Endothelial cell of umbilical vein (primary cell): ENCODE data around the gene BCL3. TPM values are rescaled to one million over a fixed set of nuclear protein-coding genes. Genes with fewer than 3 reads are reported as not detected.

Experiments
- BruUV-seq: library from RNA; stranded (reverse); fragments of 400-500 nt; replicated peaks from 2 replicates; lab custom pipeline; 2021; lab: Mats Ljungman, UMichigan
- CTCF ChIA-PET: fragments of 300-600, 350-600 bp; sonication (Branson Sonifier 250); formaldehyde crosslinking; loops from one replicate; lab custom pipeline; 2021; ENCODE audit warnings: antibody characterized with exemption, inconsistent platforms; lab: Charles Lee
- POLR2A ChIA-PET: fragments of 300-600, 350-600 bp; sonication (Branson Sonifier 250); formaldehyde crosslinking; loops from one replicate; lab custom pipeline; 2021; ENCODE audit warnings: antibody characterized with exemption, inconsistent platforms; lab: Charles Lee
- DNase-seq: peaks from one replicate; pipeline ENCODE4 v3.0.0-alpha.2; 2011; ENCODE audit warnings: low read depth, low spot score
- FAIRE-seq: peaks from 2 replicates; lab custom pipeline; 2011; peaks lifted over from hg19 to GRCh38; lab: Jason Lieb, UNC
- H2AFZ ChIP-seq: 2 replicates; pipeline ENCODE4 v1.6.0; 2012; ENCODE audit warnings: low read depth, low read length, control low read depth, inconsistent platforms
- H3K27ac ChIP-seq: 2 replicates; pipeline ENCODE4 v1.5.1; 2011; ENCODE audit warnings: low read depth, mild to moderate bottlenecking, control low read depth, low read length, moderate library complexity; ENCODE audit not compliant: insufficient read depth
- H3K27me3 ChIP-seq, 2 experiments: 2 replicates each; pipeline versions ENCODE4 v1.6.0 to v1.6.1; 2011; ENCODE audit warnings: low read length in 2 of 2, mixed read lengths in 1 of 2; ENCODE audit not compliant: control insufficient read depth in 2 of 2, insufficient read depth in 2 of 2
- H3K36me3 ChIP-seq, 2 experiments: 2 replicates in 1 of 2; 3 replicates in 1 of 2; pipeline ENCODE4 v1.5.1; 2011; ENCODE audit warnings: low read length in 2 of 2, mild to moderate bottlenecking in 1 of 2, moderate library complexity in 1 of 2; ENCODE audit not compliant: control insufficient read depth in 2 of 2, insufficient read depth in 2 of 2; ENCODE audit errors: extremely low read depth in 1 of 2
- H3K4me1 ChIP-seq: 3 replicates; pipeline ENCODE4 v1.5.1; 2011; ENCODE audit warnings: mild to moderate bottlenecking, low read length; ENCODE audit not compliant: control insufficient read depth, insufficient read depth; ENCODE audit errors: extremely low read depth
- H3K4me2 ChIP-seq: 2 replicates; pipeline ENCODE4 v1.6.1; 2011; ENCODE audit warnings: low read length, control low read depth, mixed read lengths; ENCODE audit not compliant: insufficient read depth
- H3K4me3 ChIP-seq, 3 experiments: fragments of 200-600 bp in 1 of 3; sonication (generic), shearing (Covaris generic) in 1 of 3; replicated peaks in 1 of 3; 2 replicates each; pipeline ENCODE4 v1.5.1; 2011 to 2016; ENCODE audit warnings: control low read depth in 3 of 3, low read length in 3 of 3, mild to moderate bottlenecking in 2 of 3, inconsistent platforms in 1 of 3, low read depth in 1 of 3, moderate library complexity in 1 of 3; ENCODE audit not compliant: insufficient read depth in 1 of 3
- H3K79me2 ChIP-seq: 2 replicates; pipeline ENCODE4 v1.6.0; 2012; ENCODE audit warnings: low read length, inconsistent platforms; ENCODE audit not compliant: control insufficient read depth, insufficient read depth
- H3K9ac ChIP-seq: replicated peaks from 2 replicates; pipeline ENCODE3; 2011; ENCODE audit warnings: low read length, control low read depth; ENCODE audit not compliant: insufficient read depth; ENCODE audit errors: extremely low read depth
- H3K9me1 ChIP-seq: replicated peaks from 3 replicates; pipeline ENCODE4 v1.6.0; 2011; ENCODE audit warnings: mild to moderate bottlenecking, low read length; ENCODE audit not compliant: control insufficient read depth, insufficient read depth; ENCODE audit errors: extremely low read depth
- H3K9me3 ChIP-seq: replicated peaks from 2 replicates; pipeline ENCODE4 v1.5.1; 2012; ENCODE audit warnings: low read length, inconsistent platforms; ENCODE audit not compliant: control insufficient read depth, insufficient read depth
- H4K20me1 ChIP-seq: replicated peaks from 2 replicates; pipeline ENCODE3; 2011; ENCODE audit warnings: mild to moderate bottlenecking, low read length; ENCODE audit not compliant: control insufficient read depth, insufficient read depth; ENCODE audit errors: extremely low read depth
- CTCF ChIP-seq, 2 donors: IDR thresholded peaks; 1 replicate in 1 of 2; 2 replicates in 1 of 2; pipeline ENCODE4 v1.5.1; 2011; ENCODE audit warnings: low read length in 2 of 2, mild to moderate bottlenecking in 2 of 2, moderate library complexity in 2 of 2, control low read depth in 1 of 2, inconsistent platforms in 1 of 2, low read depth in 1 of 2; ENCODE audit not compliant: insufficient read depth in 1 of 2; ENCODE audit errors: extremely low read depth in 1 of 2
- FOS ChIP-seq: IDR thresholded peaks from 2 replicates; pipeline ENCODE4 v1.6.1; 2011; ENCODE audit warnings: mild to moderate bottlenecking, low read length, moderate library complexity, borderline replicate concordance; ENCODE audit not compliant: insufficient read depth
- JUN ChIP-seq: IDR thresholded peaks from 2 replicates; pipeline ENCODE4 v1.6.1; 2011; ENCODE audit warnings: borderline replicate concordance, low read depth; ENCODE audit not compliant: insufficient read length, insufficient read depth
- MAX ChIP-seq: IDR thresholded peaks from 2 replicates; pipeline ENCODE4 v1.6.1; 2011; ENCODE audit not compliant: insufficient read depth, insufficient read length
- POLR2A ChIP-seq: IDR thresholded peaks from 2 replicates; pipeline ENCODE4 v1.6.1; 2012; ENCODE audit warnings: low read depth, mild to moderate bottlenecking, control low read depth, low read length
- POLR2AphosphoS5 ChIP-seq: IDR thresholded peaks from 2 replicates; pipeline ENCODE4 v1.6.1; 2012; ENCODE audit warnings: low read depth, mild to moderate bottlenecking, control low read depth, low read length, moderate library complexity; ENCODE audit not compliant: insufficient read depth
- dilution Hi-C: fragments of 300-500 bp; cut with MboI; formaldehyde crosslinking; loops from one replicate; pipeline ENCODE4 v1.15.0; 2019; ENCODE audit warnings: low sequenced_read_pairs; ENCODE audit not compliant: extremely low pct_ligation_motif_present
- intact Hi-C: fragments of 100-400 bp; cut with micrococcal nuclease; formaldehyde crosslinking; loops from one replicate; pipeline ENCODE4 v1.10.0; 2022
- polyA plus RNA-seq, 4 experiments: library from polyadenylated mRNA; depleted of rRNA in 3 of 4; stranded (reverse) in 3 of 4; unstranded in 1 of 4; fragments of >200 nt; gene quantifications; 2 replicates each; pipeline versions ENCODE4 v1.2.1 to v1.2.3, GENCODE V29; 2011 to 2012; ENCODE audit warnings: missing spikeins in 1 of 4
- total RNA-seq: library from RNA; stranded (reverse); gene quantifications from 2 replicates; pipeline ENCODE4 v1.2.3, GENCODE V29; 2021

The BCL3 gene
- total and polyA plus RNA-seq, 2 donors (not counting 3 experiments of a cell fraction or from before 2014, with no cell fraction given) = 11.0 to 26.9 TPM

GRCh38 chr19:44799627-44800346, 51.3 kb downstream of the BCL3 start:
- H3K9ac ChIP-seq = no peak overlapping the region
- H3K4me3 ChIP-seq = no peak overlapping the region
- H3K4me2 ChIP-seq = no peak overlapping the region
- H2AFZ ChIP-seq = no peak overlapping the region
- H3K79me2 ChIP-seq = no peaks in the 10 kb centered on the region
- dilution Hi-C loops = no loop called here
- no peak for TF ChIP-seq FOS
- no peak for TF ChIP-seq JUN
- no peak for TF ChIP-seq CTCF (IDR thresholded peaks at IDR 0.05; ENCODE audit: extremely low read depth in 1 of 2, insufficient read depth in 1 of 2, low read depth in 1 of 2, low read length in 2 of 2)
- TF ChIP-seq POLR2AphosphoS5 = no peak
- TF ChIP-seq POLR2A = no peak
- no peak for TF ChIP-seq MAX
- no peak overlapping the region for H3K27ac ChIP-seq
- BruUV-seq = no TSS peak
- POLR2A ChIA-PET = no interaction called here
- peaks cover 14% of the 10 kb centered on the region for H3K4me1 ChIP-seq
- CTCF ChIA-PET = interaction anchor here (1.3 to 6.0 kb wide), 3 partner anchors 14 to 45 kb away, joined by 3 to 45 read pairs (median 10); no protein-coding TSS in a partner anchor
- H3K27me3 ChIP-seq = no peaks in the 10 kb centered on the region
- intact Hi-C loops = loop anchor here (1.0 to 10.0 kb wide), 3 partner anchors 15 to 155 kb away; partner anchors contain the start of gene CLPTM1
- no peak for DNase-seq
- H3K36me3 ChIP-seq = no peaks in the 10 kb centered on the region
- no peaks in the 10 kb centered on the region for H3K9me3 ChIP-seq
- no peak for FAIRE-seq
- H3K9me1 ChIP-seq = no peaks in the 10 kb centered on the region
- no peaks in the 10 kb centered on the region for H4K20me1 ChIP-seq
